Activated CD4-positive, CD25-positive, alpha-beta regulatory T cell treated with anti-CD3 and anti-CD28 coated beads, Interleukin-2, amount 50 U/mL, for 16 hours (primary cell): ENCODE results near the gene CD79A.

Experiments
- DNase-seq: peaks from one replicate; pipeline ENCODE4 v3.0.0-alpha.2; 2020; ENCODE audit warnings: low read depth, low spot score

Gene CD79A

GRCh38 chr19:41918653-41919244 lies 41.7 kb downstream of the CD79A start:
- no peak for DNase-seq

GRCh38 chr19:41919948-41920712 lies 43.1 kb downstream of the CD79A start:
- DNase-seq = no peak

GRCh38 chr19:41920882-41921576 lies 44.0 kb downstream of the CD79A start:
- no peak for DNase-seq

- no peak for DNase-seq
Measured at GRCh38 chr19:41921577-41922576, 44.8 kb downstream of the CD79A start.

GRCh38 chr19:41922585-41922984 lies 45.5 kb downstream of the CD79A start:
- no peak for DNase-seq

GRCh38 chr19:41923045-41923788 lies 46.1 kb downstream of the CD79A start:
- no peak for DNase-seq

- no peak for DNase-seq
Measured at GRCh38 chr19:41924151-41925145, 47.4 kb downstream of the CD79A start.

GRCh38 chr19:41925208-41926003 lies 48.3 kb downstream of the CD79A start:
- no peak for DNase-seq

- DNase-seq = no peak
Measured at GRCh38 chr19:41926028-41926762, 49.1 kb downstream of the CD79A start.

GRCh38 chr19:41926763-41927496 lies 49.9 kb downstream of the CD79A start:
- DNase-seq = no peak

GRCh38 chr19:41927497-41928192 lies 50.6 kb downstream of the CD79A start:
- DNase-seq = no peak

- DNase-seq = no peak
Measured at GRCh38 chr19:41928221-41928683, 51.2 kb downstream of the CD79A start, which contains the start of gene ERFL. Gene ERFL, minus strand, starts transcription at chr19:41928449. Its CDS starts 15,530 bp downstream, at chr19:41912919.

- DNase-seq = no peak
Measured at GRCh38 chr19:41928754-41929535, 51.9 kb downstream of the CD79A start.

- no peak for DNase-seq
Measured at GRCh38 chr19:41929536-41930071, 52.5 kb downstream of the CD79A start.

- no peak for DNase-seq
Measured at GRCh38 chr19:41930322-41930722, 53.2 kb downstream of the CD79A start.
